Spleen (tissue), 7 donors: ENCODE data around the gene RGS9BP.

Experiments
- POLR2A ChIP-seq, 3 donors: fragments of 450-650 bp; IDR thresholded peaks; one replicate each; pipeline ENCODE4 v1.5.1; 2017; ENCODE audit warnings: antibody characterized with exemption in 3 of 3, mild to moderate bottlenecking in 1 of 3
- POLR2AphosphoS5 ChIP-seq, 3 donors: sonication (generic); formaldehyde crosslinking; IDR thresholded peaks; one replicate each; pipeline ENCODE4 v1.5.1; 2017; ENCODE audit warnings: antibody characterized with exemption in 3 of 3
- TF ChIP-seq, protein P1 (sequence below), 11 experiments: fragments of 200-600 bp in 7 of 11; fragments of 450-650 bp in 4 of 11; sonication (generic) in 4 of 11; IDR thresholded peaks in 8 of 11; conservative IDR thresholded peaks in 3 of 11; 1 replicate in 7 of 11; 2 replicates in 4 of 11; pipeline versions ENCODE4 v1.4.0 to v1.8.0; 2016 to 2021; ENCODE audit warnings: antibody characterized with exemption in 11 of 11, inconsistent platforms in 4 of 11, mild to moderate bottlenecking in 1 of 11
- donor health status: DM: no; HTN: no; CAD: no; lungs with moderate emphysema.
- donor health status: DM: no; HTN: no; CAD: no.
- donor health status: DM: no; HTN: no; CAD: no.

DNA sequence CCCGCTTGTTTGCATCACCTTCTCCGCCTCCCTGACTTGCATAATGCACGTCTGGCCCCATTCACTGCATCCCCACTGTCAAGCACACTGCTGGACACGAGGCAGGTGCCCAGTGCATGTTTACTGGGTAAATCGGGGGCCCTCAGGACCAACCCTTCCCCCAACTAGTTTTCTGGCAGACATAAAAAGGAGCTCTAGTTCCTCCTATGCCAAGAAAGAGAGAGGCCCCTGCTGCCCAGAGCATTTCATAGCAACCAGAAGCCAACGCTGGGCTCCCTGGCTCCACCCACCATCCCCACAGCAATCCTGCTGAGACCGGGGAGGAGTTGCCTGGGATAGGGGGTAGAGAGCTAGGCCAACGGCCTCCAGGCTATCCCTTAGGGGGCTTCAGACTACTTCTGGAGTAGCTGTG is 23.9 kb upstream of the RGS9BP start:
- TF ChIP-seq, protein P1, sequence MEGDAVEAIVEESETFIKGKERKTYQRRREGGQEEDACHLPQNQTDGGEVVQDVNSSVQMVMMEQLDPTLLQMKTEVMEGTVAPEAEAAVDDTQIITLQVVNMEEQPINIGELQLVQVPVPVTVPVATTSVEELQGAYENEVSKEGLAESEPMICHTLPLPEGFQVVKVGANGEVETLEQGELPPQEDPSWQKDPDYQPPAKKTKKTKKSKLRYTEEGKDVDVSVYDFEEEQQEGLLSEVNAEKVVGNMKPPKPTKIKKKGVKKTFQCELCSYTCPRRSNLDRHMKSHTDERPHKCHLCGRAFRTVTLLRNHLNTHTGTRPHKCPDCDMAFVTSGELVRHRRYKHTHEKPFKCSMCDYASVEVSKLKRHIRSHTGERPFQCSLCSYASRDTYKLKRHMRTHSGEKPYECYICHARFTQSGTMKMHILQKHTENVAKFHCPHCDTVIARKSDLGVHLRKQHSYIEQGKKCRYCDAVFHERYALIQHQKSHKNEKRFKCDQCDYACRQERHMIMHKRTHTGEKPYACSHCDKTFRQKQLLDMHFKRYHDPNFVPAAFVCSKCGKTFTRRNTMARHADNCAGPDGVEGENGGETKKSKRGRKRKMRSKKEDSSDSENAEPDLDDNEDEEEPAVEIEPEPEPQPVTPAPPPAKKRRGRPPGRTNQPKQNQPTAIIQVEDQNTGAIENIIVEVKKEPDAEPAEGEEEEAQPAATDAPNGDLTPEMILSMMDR (IDR thresholded peaks at IDR 0.05 in 8 of 11, conservative IDR thresholded peaks at IDR 0.05 in 3 of 11) = no peak
- no peak for TF ChIP-seq POLR2A (IDR thresholded peaks at IDR 0.05)
- no peak for TF ChIP-seq POLR2AphosphoS5 (IDR thresholded peaks at IDR 0.05)
